IMR-90 (cell line): ENCODE results near the gene ANXA3.

ENCODE experiments used
- CEBPB ChIP-seq: IDR thresholded peaks from 2 replicates; pipeline ENCODE4 v1.6.1; 2012; ENCODE audit warnings: low read depth, low read length, improper control_type of control experiment
- CHD1 ChIP-seq: IDR thresholded peaks from 2 replicates; pipeline ENCODE4 v1.6.1; 2012; ENCODE audit warnings: low read depth, low read length, improper control_type of control experiment
- FOS ChIP-seq: fragments of 150-350 bp; IDR thresholded peaks from 2 replicates; pipeline ENCODE4 v1.6.1; 2016; ENCODE audit warnings: low read depth, low read length
- MAFK ChIP-seq: IDR thresholded peaks from 2 replicates; pipeline ENCODE4 v1.6.1; 2012; ENCODE audit warnings: low read depth, low read length, improper control_type of control experiment
- NFE2L2 ChIP-seq: fragments of 150-350 bp; IDR thresholded peaks from 2 replicates; pipeline ENCODE4 v1.6.1; 2016; ENCODE audit warnings: low read depth, mild to moderate bottlenecking, low read length
- POLR2A ChIP-seq: IDR thresholded peaks from 2 replicates; pipeline ENCODE4 v1.6.1; 2012; ENCODE audit warnings: mild to moderate bottlenecking, low read depth, low read length
- RAD21 ChIP-seq: IDR thresholded peaks from 2 replicates; pipeline ENCODE4 v1.6.1; 2012; ENCODE audit warnings: low read length, improper control_type of control experiment
- RCOR1 ChIP-seq: IDR thresholded peaks from 2 replicates; pipeline ENCODE4 v1.6.1; 2012; ENCODE audit warnings: mild to moderate bottlenecking, low read length, improper control_type of control experiment; ENCODE audit not compliant: insufficient replicate concordance
- SMC3 ChIP-seq: fragments of 150-350 bp; IDR thresholded peaks from 2 replicates; pipeline ENCODE4 v1.6.1; 2016; ENCODE audit warnings: low read depth, mild to moderate bottlenecking, antibody characterized with exemption, low read length, moderate library complexity
- TF ChIP-seq, protein P1 (sequence below): conservative IDR thresholded peaks from 2 replicates; pipeline ENCODE4 v1.5.1; 2012; ENCODE audit warnings: mild to moderate bottlenecking, low read depth, low read length, improper control_type of control experiment
- TF ChIP-seq, protein P2 (sequence below): fragments of 150-350 bp; IDR thresholded peaks from 2 replicates; pipeline ENCODE4 v1.6.1; 2016; ENCODE audit warnings: low read depth, mild to moderate bottlenecking, low read length, moderate library complexity, borderline replicate concordance

DNA sequence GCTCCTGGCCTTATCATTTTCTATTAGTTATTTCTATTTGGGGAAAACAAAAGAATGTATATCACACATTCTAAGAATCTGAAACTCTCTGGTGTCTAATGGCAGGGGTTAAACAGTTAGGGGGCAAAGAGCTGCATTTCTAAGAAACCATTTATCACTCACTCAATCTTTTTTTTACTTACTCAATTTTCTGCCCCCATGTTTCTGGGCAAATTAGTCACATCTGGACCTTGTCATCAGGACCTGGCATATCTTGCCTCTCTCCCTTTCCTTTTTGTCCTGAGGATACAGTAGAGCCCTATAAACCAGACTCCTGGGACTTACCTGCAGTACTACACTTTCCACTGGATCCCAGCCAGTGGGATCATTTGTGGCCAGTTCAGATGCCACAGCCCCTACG lies 89.1 kb downstream of the ANXA3 start:
- TF ChIP-seq, protein P1, sequence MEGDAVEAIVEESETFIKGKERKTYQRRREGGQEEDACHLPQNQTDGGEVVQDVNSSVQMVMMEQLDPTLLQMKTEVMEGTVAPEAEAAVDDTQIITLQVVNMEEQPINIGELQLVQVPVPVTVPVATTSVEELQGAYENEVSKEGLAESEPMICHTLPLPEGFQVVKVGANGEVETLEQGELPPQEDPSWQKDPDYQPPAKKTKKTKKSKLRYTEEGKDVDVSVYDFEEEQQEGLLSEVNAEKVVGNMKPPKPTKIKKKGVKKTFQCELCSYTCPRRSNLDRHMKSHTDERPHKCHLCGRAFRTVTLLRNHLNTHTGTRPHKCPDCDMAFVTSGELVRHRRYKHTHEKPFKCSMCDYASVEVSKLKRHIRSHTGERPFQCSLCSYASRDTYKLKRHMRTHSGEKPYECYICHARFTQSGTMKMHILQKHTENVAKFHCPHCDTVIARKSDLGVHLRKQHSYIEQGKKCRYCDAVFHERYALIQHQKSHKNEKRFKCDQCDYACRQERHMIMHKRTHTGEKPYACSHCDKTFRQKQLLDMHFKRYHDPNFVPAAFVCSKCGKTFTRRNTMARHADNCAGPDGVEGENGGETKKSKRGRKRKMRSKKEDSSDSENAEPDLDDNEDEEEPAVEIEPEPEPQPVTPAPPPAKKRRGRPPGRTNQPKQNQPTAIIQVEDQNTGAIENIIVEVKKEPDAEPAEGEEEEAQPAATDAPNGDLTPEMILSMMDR, result no peak
- TF ChIP-seq POLR2A (no peak), CEBPB (no peak), CHD1 (no peak), MAFK (no peak), RAD21 (no peak), RCOR1 (no peak), NFE2L2 (no peak), FOS (no peak), SMC3 (no peak)
- TF ChIP-seq, protein P2, sequence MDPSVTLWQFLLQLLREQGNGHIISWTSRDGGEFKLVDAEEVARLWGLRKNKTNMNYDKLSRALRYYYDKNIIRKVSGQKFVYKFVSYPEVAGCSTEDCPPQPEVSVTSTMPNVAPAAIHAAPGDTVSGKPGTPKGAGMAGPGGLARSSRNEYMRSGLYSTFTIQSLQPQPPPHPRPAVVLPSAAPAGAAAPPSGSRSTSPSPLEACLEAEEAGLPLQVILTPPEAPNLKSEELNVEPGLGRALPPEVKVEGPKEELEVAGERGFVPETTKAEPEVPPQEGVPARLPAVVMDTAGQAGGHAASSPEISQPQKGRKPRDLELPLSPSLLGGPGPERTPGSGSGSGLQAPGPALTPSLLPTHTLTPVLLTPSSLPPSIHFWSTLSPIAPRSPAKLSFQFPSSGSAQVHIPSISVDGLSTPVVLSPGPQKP, result no peak
